Stimulated activated naive CD8-positive, alpha-beta T cell treated with anti-CD3 and anti-CD28 coated beads, Interleukin-15, Interleukin-2, amounts not matched to agents 100 ng/mL and 50 ng/mL, for 24 hours (primary cell): ENCODE measurements around the gene PADI1.
"Not testable (repeated sequence)": the region's sequence is repeated elsewhere in the genome, so short reads cannot be mapped to it uniquely, and the experiment has no call there.

ENCODE experiments used
- H3K27ac Mint-ChIP-seq: one replicate; pipeline ENCODE4 v1.8.0; 2021; ENCODE audit warnings: mild to moderate bottlenecking, mixed read lengths
- H3K27me3 Mint-ChIP-seq: one replicate; pipeline ENCODE4 v1.8.0; 2021; ENCODE audit warnings: mixed read lengths
- H3K36me3 Mint-ChIP-seq: one replicate; pipeline ENCODE4 v1.8.0; 2021; ENCODE audit warnings: low read depth, mixed read lengths
- H3K4me1 Mint-ChIP-seq: one replicate; pipeline ENCODE4 v1.8.0; 2021; ENCODE audit warnings: low read depth, mixed read lengths
- H3K4me3 Mint-ChIP-seq: one replicate; pipeline ENCODE4 v1.8.0; 2021; ENCODE audit warnings: mild to moderate bottlenecking, mixed read lengths
- H3K9me3 Mint-ChIP-seq: one replicate; pipeline ENCODE4 v1.8.0; 2021; ENCODE audit warnings: mixed read lengths

PADI1 gene

DNA sequence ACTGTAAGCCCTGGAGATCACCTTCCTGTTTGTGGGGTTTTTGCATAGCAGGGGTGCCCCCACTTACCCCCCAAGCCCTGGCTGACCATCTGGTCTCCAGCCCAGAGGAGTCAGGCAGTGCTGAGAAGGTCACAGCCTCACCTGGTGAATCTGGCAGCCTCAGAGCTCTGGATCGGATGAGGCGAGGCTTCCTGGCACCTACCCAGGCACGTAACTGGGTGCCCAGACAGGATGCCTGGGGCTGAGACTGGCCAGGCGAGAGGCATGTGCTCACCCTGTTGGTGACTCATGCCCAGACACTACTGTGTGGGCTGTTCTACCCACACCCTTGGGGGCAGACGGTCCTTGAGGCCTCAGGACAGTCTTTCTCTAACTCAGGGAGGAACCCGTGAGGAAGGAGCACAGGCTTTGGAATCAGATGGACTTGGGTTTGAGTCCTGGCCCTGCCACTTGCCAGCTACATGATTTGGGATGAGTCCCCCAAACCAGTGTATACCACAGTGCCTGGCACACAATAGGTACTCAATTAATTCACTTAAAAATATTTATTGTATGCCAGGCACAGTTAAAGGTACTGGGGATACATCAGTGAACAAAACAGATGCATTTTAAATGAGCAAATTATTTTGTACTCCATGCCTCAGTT, 28.9 kb downstream of the PADI1 start:
- no peaks in the 10 kb centered on the region for H3K4me1 Mint-ChIP-seq
- no peak overlapping the region for H3K27ac Mint-ChIP-seq
- H3K36me3 Mint-ChIP-seq, result no peaks in the 10 kb centered on the region
- no peaks in the 10 kb centered on the region for H3K9me3 Mint-ChIP-seq
- no peak overlapping the region for H3K4me3 Mint-ChIP-seq
- peaks cover 8% of the 10 kb centered on the region for H3K27me3 Mint-ChIP-seq

DNA sequence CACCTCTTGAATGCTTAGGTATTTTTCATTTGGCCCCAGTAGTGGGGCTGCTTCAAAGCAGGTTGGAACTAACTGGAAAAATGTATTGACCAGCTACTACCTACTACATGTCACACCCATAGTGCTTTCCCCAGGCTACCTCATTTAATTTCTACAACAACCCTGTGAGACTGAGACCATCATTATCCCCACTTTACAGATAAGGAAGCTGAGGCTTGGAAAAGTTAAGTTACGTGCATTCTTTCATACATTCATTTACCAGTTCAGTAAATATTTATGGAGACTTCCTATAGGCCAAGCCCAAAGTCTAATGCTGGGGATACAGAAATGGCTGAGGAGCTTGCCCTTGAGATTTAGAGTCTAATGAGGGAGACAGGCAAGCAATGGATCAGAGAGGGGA, 29.5 kb downstream of the PADI1 start:
- Mint-ChIP-seq H3K9me3 (no peaks in the 10 kb centered on the region), H3K36me3 (no peaks in the 10 kb centered on the region), H3K4me1 (no peaks in the 10 kb centered on the region), H3K27me3 (peaks cover 8% of the 10 kb centered on the region), H3K27ac (no peak overlapping the region), H3K4me3 (no peak overlapping the region)

DNA sequence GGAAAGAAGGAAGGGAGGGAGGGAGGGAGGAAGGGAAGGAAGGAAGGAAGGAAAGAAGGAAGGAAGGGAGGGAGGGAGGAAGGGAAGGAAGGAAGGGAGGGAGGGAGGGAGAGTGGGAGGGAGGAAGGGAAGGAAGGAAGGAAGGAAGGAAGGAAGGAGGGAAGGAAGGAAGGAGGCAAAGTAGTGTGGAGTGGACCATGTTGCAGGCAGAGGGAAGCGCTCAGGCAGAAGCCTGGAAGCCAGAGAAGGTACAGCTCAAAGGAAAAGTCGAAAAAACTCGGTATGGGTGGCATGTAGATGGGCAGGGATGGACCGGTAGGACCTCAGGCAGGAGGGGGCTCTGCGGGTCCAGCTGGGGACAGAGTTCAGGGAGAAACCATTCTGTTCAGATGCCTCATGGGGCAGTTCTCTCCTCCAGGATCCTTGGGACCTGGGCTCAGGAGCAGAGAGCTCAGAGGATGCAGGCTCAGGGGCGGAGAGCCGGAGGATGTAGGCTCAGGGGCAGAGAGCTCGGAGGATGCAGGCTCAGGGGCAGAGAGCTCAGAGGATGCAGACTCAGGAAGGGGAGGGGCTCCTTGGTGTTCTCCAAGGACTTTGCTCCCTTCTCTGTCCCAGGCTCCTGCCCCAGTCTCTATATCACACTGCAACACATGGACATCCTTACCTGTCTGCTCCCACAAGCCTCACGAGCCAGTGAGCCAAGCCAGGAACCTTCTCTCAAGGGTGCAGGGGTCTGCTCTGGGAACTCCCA, 30.4 kb downstream of the PADI1 start:
- no peak overlapping the region for H3K4me3 Mint-ChIP-seq

DNA sequence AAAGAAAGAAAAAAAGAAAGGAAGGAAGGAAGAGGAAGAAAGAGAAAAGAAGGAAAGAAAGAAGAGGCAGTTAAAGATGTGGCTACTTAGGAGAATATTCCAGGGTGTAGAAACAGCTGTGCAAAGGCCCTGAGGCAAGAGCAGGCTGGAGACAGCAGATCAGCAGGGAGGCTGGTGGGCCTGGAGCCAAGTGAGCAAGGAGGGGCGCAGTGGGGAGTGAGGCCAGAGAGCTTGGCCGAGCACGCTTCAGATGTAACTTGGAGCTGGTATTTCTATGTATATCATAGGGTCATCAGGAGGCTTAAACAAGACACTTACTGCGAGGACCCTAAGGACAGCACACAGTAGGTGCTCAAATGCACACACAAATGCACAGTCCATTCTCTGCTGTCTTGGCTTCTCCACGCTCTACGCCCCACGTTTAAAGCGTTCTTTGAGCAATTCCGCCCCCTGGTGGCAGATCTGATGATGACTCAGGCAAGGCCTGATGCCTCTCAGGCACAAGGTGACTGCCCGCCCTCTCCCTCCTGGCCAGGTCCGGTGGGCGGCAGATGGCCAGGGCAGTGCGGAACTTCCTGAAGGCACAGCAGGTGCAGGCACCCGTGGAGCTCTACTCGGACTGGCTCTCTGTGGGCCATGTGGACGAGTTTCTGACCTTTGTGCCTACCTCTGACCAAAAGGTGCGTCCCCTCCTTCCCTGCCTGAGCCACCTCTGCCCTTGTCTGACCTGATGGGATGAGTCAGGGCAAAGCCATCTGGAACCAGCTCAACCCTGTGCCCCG, 32.0 kb downstream of the PADI1 start:
- Mint-ChIP-seq H3K9me3 (no peaks in the 10 kb centered on the region), H3K36me3 (no peaks in the 10 kb centered on the region), H3K27ac (no peak overlapping the region), H3K27me3 (peaks cover 8% of the 10 kb centered on the region), H3K4me1 (no peaks in the 10 kb centered on the region), H3K4me3 (no peak overlapping the region)

More for the DNA sequence above, 30.4 kb downstream of the PADI1 start:
- peaks cover 8% of the 10 kb centered on the region for H3K27me3 Mint-ChIP-seq
- no peaks in the 10 kb centered on the region for H3K4me1 Mint-ChIP-seq
- H3K27ac Mint-ChIP-seq, result no peak overlapping the region
- no peaks in the 10 kb centered on the region for H3K36me3 Mint-ChIP-seq
- H3K9me3 Mint-ChIP-seq, result no peaks in the 10 kb centered on the region

- H3K36me3 Mint-ChIP-seq, result no peaks in the 10 kb centered on the region
- no peak overlapping the region for H3K4me3 Mint-ChIP-seq
- no peaks in the 10 kb centered on the region for H3K9me3 Mint-ChIP-seq
- no peaks in the 10 kb centered on the region for H3K4me1 Mint-ChIP-seq
- no peak overlapping the region for H3K27ac Mint-ChIP-seq
- H3K27me3 Mint-ChIP-seq, result peaks cover 4% of the 10 kb centered on the region
Measured at GRCh38 chr1:17237561-17237903, 32.6 kb downstream of the PADI1 start.

DNA sequence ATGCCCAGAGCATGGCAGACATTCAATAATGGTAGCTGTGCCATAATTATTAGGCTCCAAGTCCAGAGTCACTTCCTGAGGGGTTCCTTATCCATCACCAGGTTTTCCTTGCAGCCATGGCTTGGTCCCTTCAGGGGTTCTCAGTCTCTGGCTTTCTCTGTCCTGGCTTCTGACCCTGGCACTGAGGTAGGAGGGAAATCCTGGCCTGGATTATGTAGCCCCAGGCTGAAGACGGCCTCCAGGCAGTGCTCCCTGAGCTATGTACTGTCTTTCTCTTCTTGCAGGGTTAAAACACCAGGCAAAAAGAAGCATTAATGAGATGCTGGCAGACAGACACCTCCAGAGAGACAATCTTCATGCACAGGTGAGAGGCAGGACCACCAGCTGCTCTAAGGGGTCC, 34.5 kb downstream of the PADI1 start:
- Mint-ChIP-seq H3K4me1 (no peaks in the 10 kb centered on the region), H3K27me3 (peaks cover 3% of the 10 kb centered on the region), H3K36me3 (no peaks in the 10 kb centered on the region), H3K9me3 (no peaks in the 10 kb centered on the region), H3K27ac (no peak overlapping the region), H3K4me3 (no peak overlapping the region)

GRCh38 chr1:17241011-17241779, 36.3 kb downstream of the PADI1 start:
- not testable (repeated sequence) for H3K27me3 Mint-ChIP-seq, H3K4me1 Mint-ChIP-seq, H3K4me3 Mint-ChIP-seq, H3K36me3 Mint-ChIP-seq, H3K27ac Mint-ChIP-seq, H3K9me3 Mint-ChIP-seq

GRCh38 chr1:17241780-17242074, 36.8 kb downstream of the PADI1 start:
- H3K4me1 Mint-ChIP-seq, H3K27me3 Mint-ChIP-seq: not testable (repeated sequence)

GRCh38 chr1:17243274-17243673, 38.3 kb downstream of the PADI1 start:
- Mint-ChIP-seq H3K9me3 (no peaks in the 10 kb centered on the region), H3K27me3 (no peaks in the 10 kb centered on the region), H3K4me1 (no peaks in the 10 kb centered on the region), H3K36me3 (no peaks in the 10 kb centered on the region), H3K27ac (no peak overlapping the region), H3K4me3 (no peak overlapping the region)

More at GRCh38 chr1:17241780-17242074, 36.8 kb downstream of the PADI1 start:
- not testable (repeated sequence) for H3K27ac Mint-ChIP-seq, H3K4me3 Mint-ChIP-seq, H3K9me3 Mint-ChIP-seq, H3K36me3 Mint-ChIP-seq

GRCh38 chr1:17244821-17245740, 40.2 kb downstream of the PADI1 start:
- H3K27me3 Mint-ChIP-seq, result peaks cover 6% of the 10 kb centered on the region
- no peaks in the 10 kb centered on the region for H3K9me3 Mint-ChIP-seq
- no peak overlapping the region for H3K4me3 Mint-ChIP-seq
- H3K27ac Mint-ChIP-seq, result no peak overlapping the region
- no peaks in the 10 kb centered on the region for H3K4me1 Mint-ChIP-seq
- no peaks in the 10 kb centered on the region for H3K36me3 Mint-ChIP-seq

GRCh38 chr1:17245816-17246325, 40.9 kb downstream of the PADI1 start:
- Mint-ChIP-seq H3K36me3 (no peaks in the 10 kb centered on the region), H3K4me3 (no peak overlapping the region), H3K27me3 (peaks cover 6% of the 10 kb centered on the region), H3K27ac (no peak overlapping the region), H3K9me3 (no peaks in the 10 kb centered on the region), H3K4me1 (no peaks in the 10 kb centered on the region)

GRCh38 chr1:17246971-17247370, 42.0 kb downstream of the PADI1 start:
- Mint-ChIP-seq H3K9me3 (no peaks in the 10 kb centered on the region), H3K4me3 (no peak overlapping the region), H3K27me3 (peaks cover 6% of the 10 kb centered on the region), H3K4me1 (no peaks in the 10 kb centered on the region), H3K27ac (no peak overlapping the region), H3K36me3 (no peaks in the 10 kb centered on the region)

GRCh38 chr1:17248781-17249180, 43.9 kb downstream of the PADI1 start, which contains the start of gene PADI3:
Gene PADI3, plus strand, starts transcription at chr1:17249098. Its CDS starts 40 bp downstream, at chr1:17249138.
- H3K27me3 Mint-ChIP-seq, result peaks cover 6% of the 10 kb centered on the region

DNA sequence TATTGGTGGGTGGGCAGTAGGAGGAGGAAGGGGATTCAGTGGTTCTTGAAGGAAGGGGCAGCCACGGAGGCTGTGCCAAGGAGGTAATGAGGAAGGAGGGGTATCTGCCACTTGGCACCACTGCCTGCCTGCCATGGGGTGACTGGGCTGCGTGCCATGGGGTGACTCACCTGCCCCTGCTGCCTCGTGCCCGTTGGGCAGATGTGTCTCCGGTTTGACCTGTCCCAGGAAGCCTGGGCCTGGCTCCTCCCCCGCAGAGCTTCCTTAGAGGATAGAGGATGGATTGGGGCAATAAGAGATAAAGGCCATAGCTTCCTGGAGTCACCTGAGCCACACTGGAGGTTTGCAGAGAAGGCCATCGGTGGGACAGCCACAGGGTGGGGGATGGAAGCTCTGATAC, 45.7 kb downstream of the PADI1 start:
- Mint-ChIP-seq H3K27ac (no peak overlapping the region), H3K4me1 (no peaks in the 10 kb centered on the region), H3K9me3 (no peaks in the 10 kb centered on the region), H3K4me3 (no peak overlapping the region), H3K27me3 (peaks cover 7% of the 10 kb centered on the region), H3K36me3 (no peaks in the 10 kb centered on the region)

More at GRCh38 chr1:17248781-17249180, 43.9 kb downstream of the PADI1 start, which contains the start of gene PADI3:
- Mint-ChIP-seq H3K27ac (no peak within 1 kb of the TSS), H3K4me3 (no peak within 1 kb of the TSS), H3K36me3 (no peaks in the 10 kb centered on the region), H3K4me1 (no peaks in the 10 kb centered on the region), H3K9me3 (no peaks in the 10 kb centered on the region)
